Epithelial cell of esophagus (primary cell): ENCODE measurements around the gene CD83.

Source experiments
- DNase-seq: peaks from one replicate; pipeline ENCODE4 v3.0.0; 2010; ENCODE audit warnings: low read depth
- H3K4me3 ChIP-seq: 2 replicates; pipeline ENCODE4 v1.5.1; 2011; ENCODE audit warnings: mild to moderate bottlenecking, low read length, control low read depth
- CTCF ChIP-seq: IDR thresholded peaks from 2 replicates; pipeline ENCODE4 v1.5.1; 2011; ENCODE audit warnings: low read depth, mild to moderate bottlenecking, low read length, control low read depth, inconsistent platforms; ENCODE audit not compliant: insufficient read depth; ENCODE audit errors: missing control alignments

Gene CD83

GRCh38 chr6:14130435-14131075 lies 13.0 kb downstream of the CD83 start:
- no peak for TF ChIP-seq CTCF
- DNase-seq: peak; percentile 76
- no peak overlapping the region for H3K4me3 ChIP-seq

- no peak overlapping the region for H3K4me3 ChIP-seq
- no peak for TF ChIP-seq CTCF
- no peak for DNase-seq
Measured at GRCh38 chr6:14131579-14131978, 14.0 kb downstream of the CD83 start.

GRCh38 chr6:14132244-14132920 lies 14.8 kb downstream of the CD83 start:
- no peak overlapping the region for H3K4me3 ChIP-seq
- no peak for DNase-seq
- TF ChIP-seq CTCF: no peak

- no peak for TF ChIP-seq CTCF
- no peak for DNase-seq
- no peak overlapping the region for H3K4me3 ChIP-seq
Measured at GRCh38 chr6:14132921-14133275, 15.3 kb downstream of the CD83 start.

GRCh38 chr6:14134211-14134910 lies 16.8 kb downstream of the CD83 start:
- no peak for TF ChIP-seq CTCF
- H3K4me3 ChIP-seq: no peak overlapping the region
- no peak for DNase-seq

GRCh38 chr6:14135893-14136539 lies 18.4 kb downstream of the CD83 start:
- no peak overlapping the region for H3K4me3 ChIP-seq
- no peak for TF ChIP-seq CTCF
- DNase-seq: no peak
